WTC11 (cell line): Measurements from ENCODE around the gene ZNF771. TPM values are rescaled to one million over a fixed set of nuclear protein-coding genes. Genes with fewer than 3 reads are reported as not detected.

Source experiments
- ATAC-seq: fragments of 200-7000 bp; cut with Tn5 transposase; 2 replicates; pipeline ENCODE4 v1.10.0; 2021; ENCODE audit warnings: mild to moderate bottlenecking, moderate library complexity
- CTCF ChIA-PET: fragments of 300-600 bp; sonication (Branson Sonifier 250); formaldehyde crosslinking; loops from one replicate; lab custom pipeline; 2021; ENCODE audit warnings: antibody characterized with exemption; lab: Charles Lee
- POLR2A ChIA-PET: fragments of 350-600 bp; sonication (Branson Sonifier 250); formaldehyde crosslinking; loops from one replicate; lab custom pipeline; 2021; ENCODE audit warnings: antibody characterized with exemption; lab: Charles Lee
- DNase-seq: peaks from one replicate; pipeline ENCODE4 v3.0.0; 2021; ENCODE audit warnings: low spot score
- H3K27ac Mint-ChIP-seq: 2 replicates; pipeline ENCODE4 v1.8.0; 2021; ENCODE audit warnings: mixed read lengths
- H3K27me3 Mint-ChIP-seq: 2 replicates; pipeline ENCODE4 v1.8.0; 2021; ENCODE audit warnings: low read depth, mild to moderate bottlenecking, moderate library complexity, mixed read lengths
- H3K36me3 Mint-ChIP-seq: 2 replicates; pipeline ENCODE4 v1.8.0; 2021; ENCODE audit warnings: mixed read lengths
- H3K4me1 Mint-ChIP-seq: 2 replicates; pipeline ENCODE4 v1.8.0; 2022; ENCODE audit warnings: mixed read lengths
- H3K4me3 Mint-ChIP-seq: 2 replicates; pipeline ENCODE4 v1.8.0; 2021; ENCODE audit warnings: mild to moderate bottlenecking, moderate library complexity, mixed read lengths
- H3K9me3 Mint-ChIP-seq: 2 replicates; pipeline ENCODE4 v1.8.0; 2021; ENCODE audit warnings: mixed read lengths
- CREM ChIP-seq: sonication (generic); formaldehyde crosslinking; IDR thresholded peaks from 2 replicates; pipeline ENCODE4 v1.8.1; 2022; ENCODE audit warnings: mild to moderate bottlenecking, missing genetic modification reagents, moderate library complexity
- ELF4 ChIP-seq: sonication (generic); formaldehyde crosslinking; IDR thresholded peaks from 2 replicates; pipeline ENCODE4 v1.8.1; 2022; ENCODE audit warnings: low read depth, mild to moderate bottlenecking, moderate library complexity, missing genetic modification reagents
- FOXK1 ChIP-seq: sonication (generic); formaldehyde crosslinking; IDR thresholded peaks from 2 replicates; pipeline ENCODE4 v1.8.0; 2022; ENCODE audit warnings: mild to moderate bottlenecking, moderate library complexity, missing genetic modification reagents
- ZNF121 ChIP-seq: sonication (generic); formaldehyde crosslinking; IDR thresholded peaks from 2 replicates; pipeline ENCODE4 v1.8.0; 2023; ENCODE audit warnings: missing genetic modification reagents
- total RNA-seq: library from RNA; stranded (reverse); gene quantifications from 3 replicates; pipeline ENCODE4 v1.2.3, GENCODE V29; 2021
- TF ChIP-seq, protein P1 (sequence below): sonication (generic); formaldehyde crosslinking; IDR thresholded peaks from 2 replicates; pipeline ENCODE4 v1.8.1; 2023; ENCODE audit warnings: mild to moderate bottlenecking, missing genetic modification reagents, moderate library complexity
- TF ChIP-seq, protein P2 (sequence below): sonication (generic); formaldehyde crosslinking; IDR thresholded peaks from 2 replicates; pipeline ENCODE4 v1.8.1; 2022; ENCODE audit warnings: missing genetic modification reagents, borderline replicate concordance
- TF ChIP-seq, protein P3 (sequence below): sonication (generic); formaldehyde crosslinking; IDR thresholded peaks from 2 replicates; pipeline ENCODE4 v1.8.0; 2022; ENCODE audit warnings: mild to moderate bottlenecking, missing genetic modification reagents
- TF ChIP-seq, protein P4 (sequence below): sonication (generic); formaldehyde crosslinking; IDR thresholded peaks from 2 replicates; pipeline ENCODE4 v1.8.0; 2022; ENCODE audit warnings: missing genetic modification reagents
- TF ChIP-seq, protein P5 (sequence below): fragments of 250-450 bp; sonication (Bioruptor Pico); IDR thresholded peaks from 2 replicates; pipeline ENCODE4 v1.8.0; 2021; ENCODE audit warnings: mild to moderate bottlenecking
- TF ChIP-seq, protein P6 (sequence below): sonication (generic); formaldehyde crosslinking; conservative IDR thresholded peaks from 2 replicates; pipeline ENCODE4 v1.8.1; 2023; ENCODE audit warnings: mild to moderate bottlenecking, low read depth, missing genetic modification reagents, moderate library complexity

ZNF771 gene
- total RNA-seq, 1 experiment from 2014 or later, result 10.0 TPM

DNA sequence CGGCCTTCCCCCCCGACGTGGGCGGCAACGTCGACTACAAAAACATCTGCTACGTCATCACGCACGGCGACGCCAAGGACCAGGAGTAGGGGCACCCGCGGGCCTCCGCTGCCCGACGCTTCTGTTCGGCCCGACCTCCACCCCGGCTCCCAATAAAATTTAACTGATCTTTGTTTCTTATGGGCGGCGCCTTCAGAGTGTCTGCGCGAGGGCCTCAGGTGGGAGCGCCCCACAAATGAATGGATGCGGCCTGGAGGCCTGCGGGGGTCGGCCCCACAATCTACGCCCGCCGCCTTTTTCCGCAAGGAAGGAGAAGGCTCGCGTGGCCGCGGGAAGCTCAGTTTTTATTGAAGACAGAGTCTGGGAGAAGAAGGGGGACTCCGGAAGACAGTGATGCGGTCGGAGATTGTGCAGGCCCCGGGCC lies 29.6 kb upstream of the ZNF771 start:
- POLR2A ChIA-PET, result interaction anchor here (0.6 to 2.3 kb wide), 4 partner anchors 18 to 40 kb away, joined by 3 to 9 read pairs (median 6); partner anchors contain the start of gene ZNF48
- TF ChIP-seq ZNF121 (CRISPR knock-in tag), result peak; percentile 91
- TF ChIP-seq, protein P1, sequence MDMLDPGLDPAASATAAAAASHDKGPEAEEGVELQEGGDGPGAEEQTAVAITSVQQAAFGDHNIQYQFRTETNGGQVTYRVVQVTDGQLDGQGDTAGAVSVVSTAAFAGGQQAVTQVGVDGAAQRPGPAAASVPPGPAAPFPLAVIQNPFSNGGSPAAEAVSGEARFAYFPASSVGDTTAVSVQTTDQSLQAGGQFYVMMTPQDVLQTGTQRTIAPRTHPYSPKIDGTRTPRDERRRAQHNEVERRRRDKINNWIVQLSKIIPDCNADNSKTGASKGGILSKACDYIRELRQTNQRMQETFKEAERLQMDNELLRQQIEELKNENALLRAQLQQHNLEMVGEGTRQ (CRISPR knock-in tag), result peak; percentile 38; the same call in 1 of the 2 replicates
- peak; percentile 85 for TF ChIP-seq CREM (CRISPR knock-in tag)
- TF ChIP-seq, protein P2, sequence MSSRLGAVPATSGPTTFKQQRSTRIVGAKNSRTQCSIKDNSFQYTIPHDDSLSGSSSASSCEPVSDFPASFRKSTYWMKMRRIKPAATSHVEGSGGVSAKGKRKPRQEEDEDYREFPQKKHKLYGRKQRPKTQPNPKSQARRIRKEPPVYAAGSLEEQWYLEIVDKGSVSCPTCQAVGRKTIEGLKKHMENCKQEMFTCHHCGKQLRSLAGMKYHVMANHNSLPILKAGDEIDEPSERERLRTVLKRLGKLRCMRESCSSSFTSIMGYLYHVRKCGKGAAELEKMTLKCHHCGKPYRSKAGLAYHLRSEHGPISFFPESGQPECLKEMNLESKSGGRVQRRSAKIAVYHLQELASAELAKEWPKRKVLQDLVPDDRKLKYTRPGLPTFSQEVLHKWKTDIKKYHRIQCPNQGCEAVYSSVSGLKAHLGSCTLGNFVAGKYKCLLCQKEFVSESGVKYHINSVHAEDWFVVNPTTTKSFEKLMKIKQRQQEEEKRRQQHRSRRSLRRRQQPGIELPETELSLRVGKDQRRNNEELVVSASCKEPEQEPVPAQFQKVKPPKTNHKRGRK (CRISPR knock-in tag), result no peak
- TF ChIP-seq, protein P3, sequence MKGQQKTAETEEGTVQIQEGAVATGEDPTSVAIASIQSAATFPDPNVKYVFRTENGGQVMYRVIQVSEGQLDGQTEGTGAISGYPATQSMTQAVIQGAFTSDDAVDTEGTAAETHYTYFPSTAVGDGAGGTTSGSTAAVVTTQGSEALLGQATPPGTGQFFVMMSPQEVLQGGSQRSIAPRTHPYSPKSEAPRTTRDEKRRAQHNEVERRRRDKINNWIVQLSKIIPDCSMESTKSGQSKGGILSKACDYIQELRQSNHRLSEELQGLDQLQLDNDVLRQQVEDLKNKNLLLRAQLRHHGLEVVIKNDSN (CRISPR knock-in tag), result no peak
- no peak for TF ChIP-seq ELF4
- peak; percentile 81; the same call in 1 of the 2 replicates for TF ChIP-seq FOXK1 (CRISPR knock-in tag)
- TF ChIP-seq, protein P4, sequence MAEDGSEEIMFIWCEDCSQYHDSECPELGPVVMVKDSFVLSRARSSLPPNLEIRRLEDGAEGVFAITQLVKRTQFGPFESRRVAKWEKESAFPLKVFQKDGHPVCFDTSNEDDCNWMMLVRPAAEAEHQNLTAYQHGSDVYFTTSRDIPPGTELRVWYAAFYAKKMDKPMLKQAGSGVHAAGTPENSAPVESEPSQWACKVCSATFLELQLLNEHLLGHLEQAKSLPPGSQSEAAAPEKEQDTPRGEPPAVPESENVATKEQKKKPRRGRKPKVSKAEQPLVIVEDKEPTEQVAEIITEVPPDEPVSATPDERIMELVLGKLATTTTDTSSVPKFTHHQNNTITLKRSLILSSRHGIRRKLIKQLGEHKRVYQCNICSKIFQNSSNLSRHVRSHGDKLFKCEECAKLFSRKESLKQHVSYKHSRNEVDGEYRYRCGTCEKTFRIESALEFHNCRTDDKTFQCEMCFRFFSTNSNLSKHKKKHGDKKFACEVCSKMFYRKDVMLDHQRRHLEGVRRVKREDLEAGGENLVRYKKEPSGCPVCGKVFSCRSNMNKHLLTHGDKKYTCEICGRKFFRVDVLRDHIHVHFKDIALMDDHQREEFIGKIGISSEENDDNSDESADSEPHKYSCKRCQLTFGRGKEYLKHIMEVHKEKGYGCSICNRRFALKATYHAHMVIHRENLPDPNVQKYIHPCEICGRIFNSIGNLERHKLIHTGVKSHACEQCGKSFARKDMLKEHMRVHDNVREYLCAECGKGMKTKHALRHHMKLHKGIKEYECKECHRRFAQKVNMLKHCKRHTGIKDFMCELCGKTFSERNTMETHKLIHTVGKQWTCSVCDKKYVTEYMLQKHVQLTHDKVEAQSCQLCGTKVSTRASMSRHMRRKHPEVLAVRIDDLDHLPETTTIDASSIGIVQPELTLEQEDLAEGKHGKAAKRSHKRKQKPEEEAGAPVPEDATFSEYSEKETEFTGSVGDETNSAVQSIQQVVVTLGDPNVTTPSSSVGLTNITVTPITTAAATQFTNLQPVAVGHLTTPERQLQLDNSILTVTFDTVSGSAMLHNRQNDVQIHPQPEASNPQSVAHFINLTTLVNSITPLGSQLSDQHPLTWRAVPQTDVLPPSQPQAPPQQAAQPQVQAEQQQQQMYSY, result 0 out of 2 replicates have a peak, but pooled peaks have one; percentile 6
- TF ChIP-seq, protein P5, sequence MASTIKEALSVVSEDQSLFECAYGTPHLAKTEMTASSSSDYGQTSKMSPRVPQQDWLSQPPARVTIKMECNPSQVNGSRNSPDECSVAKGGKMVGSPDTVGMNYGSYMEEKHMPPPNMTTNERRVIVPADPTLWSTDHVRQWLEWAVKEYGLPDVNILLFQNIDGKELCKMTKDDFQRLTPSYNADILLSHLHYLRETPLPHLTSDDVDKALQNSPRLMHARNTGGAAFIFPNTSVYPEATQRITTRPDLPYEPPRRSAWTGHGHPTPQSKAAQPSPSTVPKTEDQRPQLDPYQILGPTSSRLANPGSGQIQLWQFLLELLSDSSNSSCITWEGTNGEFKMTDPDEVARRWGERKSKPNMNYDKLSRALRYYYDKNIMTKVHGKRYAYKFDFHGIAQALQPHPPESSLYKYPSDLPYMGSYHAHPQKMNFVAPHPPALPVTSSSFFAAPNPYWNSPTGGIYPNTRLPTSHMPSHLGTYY, result no peak
- TF ChIP-seq, protein P6, sequence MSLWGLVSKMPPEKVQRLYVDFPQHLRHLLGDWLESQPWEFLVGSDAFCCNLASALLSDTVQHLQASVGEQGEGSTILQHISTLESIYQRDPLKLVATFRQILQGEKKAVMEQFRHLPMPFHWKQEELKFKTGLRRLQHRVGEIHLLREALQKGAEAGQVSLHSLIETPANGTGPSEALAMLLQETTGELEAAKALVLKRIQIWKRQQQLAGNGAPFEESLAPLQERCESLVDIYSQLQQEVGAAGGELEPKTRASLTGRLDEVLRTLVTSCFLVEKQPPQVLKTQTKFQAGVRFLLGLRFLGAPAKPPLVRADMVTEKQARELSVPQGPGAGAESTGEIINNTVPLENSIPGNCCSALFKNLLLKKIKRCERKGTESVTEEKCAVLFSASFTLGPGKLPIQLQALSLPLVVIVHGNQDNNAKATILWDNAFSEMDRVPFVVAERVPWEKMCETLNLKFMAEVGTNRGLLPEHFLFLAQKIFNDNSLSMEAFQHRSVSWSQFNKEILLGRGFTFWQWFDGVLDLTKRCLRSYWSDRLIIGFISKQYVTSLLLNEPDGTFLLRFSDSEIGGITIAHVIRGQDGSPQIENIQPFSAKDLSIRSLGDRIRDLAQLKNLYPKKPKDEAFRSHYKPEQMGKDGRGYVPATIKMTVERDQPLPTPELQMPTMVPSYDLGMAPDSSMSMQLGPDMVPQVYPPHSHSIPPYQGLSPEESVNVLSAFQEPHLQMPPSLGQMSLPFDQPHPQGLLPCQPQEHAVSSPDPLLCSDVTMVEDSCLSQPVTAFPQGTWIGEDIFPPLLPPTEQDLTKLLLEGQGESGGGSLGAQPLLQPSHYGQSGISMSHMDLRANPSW (CRISPR knock-in tag), result no peak
- ATAC-seq, result peak; percentile 38

More for the DNA sequence above, 29.6 kb upstream of the ZNF771 start:
- no peaks in the 10 kb centered on the region for H3K9me3 Mint-ChIP-seq
- H3K36me3 Mint-ChIP-seq, result 0 out of 2 replicates have a peak, but pooled peaks cover 2% of the 10 kb centered on the region
- peaks cover 7% of the 10 kb centered on the region for H3K27me3 Mint-ChIP-seq
- CTCF ChIA-PET, result interaction anchor here (0.6 to 1.8 kb wide), 5 partner anchors 9 to 266 kb away, joined by 3 to 7 read pairs (median 4); partner anchors contain the start of gene ZNF48
- peak overlapping the region; percentile 96 for H3K4me3 Mint-ChIP-seq
- peaks cover 14% of the 10 kb centered on the region for H3K4me1 Mint-ChIP-seq
- DNase-seq, result peak; percentile 89
- peak overlapping the region; percentile 100 for H3K27ac Mint-ChIP-seq
